ENCODE measurements around the gene AHCY.
"Not testable (repeated sequence)": the region's sequence is repeated elsewhere in the genome, so short reads cannot be mapped to it uniquely, and the experiment has no call there.

Gene AHCY

DNA sequence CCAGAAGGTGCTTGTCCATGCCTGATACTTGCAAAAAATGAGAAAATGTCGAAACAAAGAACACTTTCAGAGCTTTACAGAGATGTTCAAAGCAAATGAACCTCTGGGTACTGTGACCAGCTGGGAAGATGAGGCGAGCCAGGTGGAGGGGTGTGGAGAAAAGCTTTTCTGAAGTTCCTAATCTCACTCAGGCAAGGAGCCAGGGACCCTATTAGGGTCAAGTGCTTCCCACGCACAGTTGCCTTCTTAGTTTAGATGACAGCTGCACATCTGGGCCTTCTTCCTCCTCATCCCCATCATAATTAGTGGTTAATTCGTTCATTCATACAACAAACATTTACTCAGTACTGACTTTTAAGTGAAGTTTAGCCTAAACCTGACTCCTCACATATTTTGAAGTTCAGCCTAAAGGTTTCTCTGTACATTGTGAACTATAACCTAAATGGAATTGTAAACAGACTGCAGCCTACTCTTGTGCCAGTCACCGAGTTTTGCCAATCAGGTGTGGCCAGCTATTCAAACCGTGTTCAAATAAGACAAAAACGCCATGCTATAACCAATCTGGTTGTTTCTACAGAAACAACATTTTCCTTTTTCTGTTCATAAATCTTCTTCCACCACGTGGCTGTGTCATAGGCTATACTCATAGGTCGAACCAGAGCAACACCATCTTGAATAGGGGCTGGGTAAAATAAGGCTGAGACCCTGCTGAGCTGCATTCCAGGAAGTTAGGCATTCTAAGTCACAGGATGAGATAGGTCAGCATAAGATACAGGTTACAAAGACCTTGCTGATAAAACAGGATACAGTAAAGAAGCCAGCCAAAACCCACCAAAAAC is 19.3 kb upstream of the AHCY start:
- no peak for DNase-seq (ENCODE audit: low spot score)

DNA sequence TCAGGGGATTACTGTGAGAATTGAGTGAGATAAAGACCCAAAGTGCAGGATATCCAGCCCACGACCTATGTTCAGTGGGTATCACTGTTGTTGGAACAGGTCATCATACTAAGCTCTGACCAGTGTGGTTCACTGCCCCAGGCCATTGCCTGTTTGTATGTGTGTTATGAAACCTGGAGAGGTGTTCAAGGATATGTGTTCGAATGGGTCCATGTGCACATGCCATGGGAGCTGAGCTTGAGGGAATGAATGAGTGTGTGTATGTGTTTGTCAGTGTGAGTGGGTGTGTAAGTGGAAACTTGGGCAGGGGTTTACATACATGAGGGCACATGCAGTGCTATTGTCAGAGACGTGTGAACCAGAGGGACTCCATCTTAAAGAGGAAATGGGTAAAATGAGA is 17.7 kb upstream of the AHCY start:
- no peak for DNase-seq (ENCODE audit: low spot score)

GRCh38 chr20:34318609-34319443 is 15.7 kb upstream of the AHCY start:
- DNase-seq (ENCODE audit: low spot score): no peak

GRCh38 chr20:34316196-34316814 is 13.2 kb upstream of the AHCY start:
- no peak for DNase-seq (ENCODE audit: low spot score)

DNA sequence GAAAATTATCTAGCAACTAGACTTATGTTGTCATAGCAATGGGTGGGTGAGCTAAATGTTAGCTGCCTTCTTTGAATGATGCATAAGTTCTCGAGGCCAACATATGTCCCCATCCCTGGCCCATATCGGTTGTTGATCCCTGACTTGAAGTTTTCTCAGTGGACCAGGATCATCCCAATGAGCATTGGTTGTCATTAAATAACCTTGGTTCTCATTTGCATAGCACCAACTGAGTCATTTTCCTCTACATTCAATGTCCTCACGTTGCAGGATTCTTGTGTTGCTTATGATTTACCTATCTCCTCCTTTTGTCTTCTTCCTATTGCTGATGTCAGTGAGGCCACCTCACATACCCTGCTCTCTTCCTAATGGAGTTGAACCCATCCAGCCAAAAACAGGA is 12.1 kb upstream of the AHCY start:
- DNase-seq (ENCODE audit: low spot score): no peak

GRCh38 chr20:34312544-34313217 is 9.5 kb upstream of the AHCY start:
- DNase-seq (ENCODE audit: low spot score): peak; percentile 84

DNA sequence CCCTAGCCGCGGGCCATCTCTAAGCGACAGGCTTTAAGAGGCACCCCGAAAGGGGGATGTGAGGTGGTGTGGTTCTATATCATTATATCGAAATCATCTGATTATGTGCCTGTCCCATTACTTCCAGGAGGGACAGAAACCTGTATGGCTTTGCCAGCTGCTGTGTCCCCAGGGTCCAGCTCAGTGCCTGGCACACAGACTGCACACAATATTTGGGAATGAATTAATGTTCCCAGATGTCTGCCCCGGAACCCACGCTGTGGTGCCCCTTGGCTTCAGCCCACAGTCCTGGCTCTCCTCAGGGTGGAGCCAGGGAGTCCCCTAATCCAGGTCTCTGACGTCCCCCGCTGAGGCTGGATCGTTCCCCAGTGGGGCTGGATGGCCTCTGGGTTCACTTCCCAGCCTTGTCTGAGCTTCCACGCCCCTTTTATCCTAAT is 8.9 kb upstream of the AHCY start:
- DNase-seq (ENCODE audit: low spot score): no peak

GRCh38 chr20:34311118-34312023 is 8.2 kb upstream of the AHCY start:
- no peak for DNase-seq (ENCODE audit: low spot score)

DNA sequence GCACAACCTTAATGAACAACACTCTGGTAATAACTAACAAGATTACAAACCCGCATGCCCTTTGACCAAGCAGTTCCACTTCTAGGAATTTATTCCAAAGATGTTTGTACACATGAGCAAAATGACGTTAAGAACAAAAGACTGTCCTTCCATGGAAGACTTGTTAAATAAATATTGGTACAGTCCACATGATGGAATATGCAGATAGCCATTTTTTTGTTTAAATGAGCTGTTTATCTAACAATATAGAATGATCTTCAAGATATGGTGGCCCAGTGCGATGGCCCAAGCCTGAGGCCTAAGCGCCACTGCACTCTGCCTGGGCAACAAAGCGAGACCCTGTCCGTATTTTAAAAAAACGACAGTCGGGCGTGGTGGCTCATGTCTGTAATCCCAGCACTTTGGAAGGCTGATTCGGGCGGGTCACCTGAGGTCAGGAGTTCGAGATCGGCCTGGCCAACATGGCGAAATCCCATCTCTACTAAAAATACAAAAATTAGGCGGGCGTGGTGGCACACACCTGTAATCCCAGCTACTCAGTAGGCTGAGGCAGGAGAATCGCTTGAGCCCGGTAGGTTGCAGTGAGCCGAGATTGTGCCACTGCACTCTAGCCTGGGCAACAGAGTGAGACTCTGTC is 7.4 kb upstream of the AHCY start:
- no peak for DNase-seq (ENCODE audit: low spot score)

GRCh38 chr20:34309691-34310090 is 6.5 kb upstream of the AHCY start:
- DNase-seq (ENCODE audit: low spot score): no peak

DNA sequence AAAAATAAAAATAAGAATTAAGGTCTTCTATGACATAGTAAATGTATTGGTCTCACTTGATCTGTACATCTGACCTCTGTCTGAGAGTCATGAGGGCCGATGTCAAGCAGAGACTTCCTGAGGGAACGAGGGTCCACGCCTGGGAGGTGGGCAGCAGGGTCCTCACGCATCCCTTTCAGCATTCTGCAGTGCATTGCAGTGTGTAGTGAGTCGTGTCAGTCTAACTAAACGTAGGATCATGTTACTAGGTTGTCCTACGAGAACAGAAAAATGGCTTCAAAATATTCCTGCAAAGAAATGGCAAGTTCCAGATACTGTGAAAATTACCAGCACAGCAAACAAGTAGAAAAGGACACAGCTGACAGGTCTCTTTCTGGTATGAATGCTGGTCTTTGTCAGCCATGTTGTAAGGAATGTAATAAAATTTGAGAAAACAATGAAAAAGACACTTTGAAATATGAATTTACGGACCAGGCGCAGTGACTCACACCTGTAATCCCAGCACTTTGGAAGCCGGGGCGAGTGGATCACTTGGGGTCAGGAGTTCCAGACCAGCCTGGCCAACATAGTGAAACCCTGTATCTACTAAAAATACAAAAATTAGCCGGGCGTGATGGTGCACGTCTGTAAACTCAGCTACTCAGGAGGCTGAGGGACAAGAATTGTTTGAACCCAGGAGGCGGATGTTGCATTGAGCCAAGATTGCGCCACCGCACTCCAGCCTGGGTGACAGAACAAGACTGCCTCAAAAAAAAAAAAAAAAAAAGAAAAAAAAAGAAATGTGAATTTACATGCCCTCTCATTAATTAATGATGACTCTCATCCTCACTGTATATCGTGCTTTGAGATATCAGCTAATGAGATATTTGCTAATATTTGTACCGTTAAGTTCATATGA is 2.4 kb upstream of the AHCY start:
- DNase-seq (ENCODE audit: low spot score): no peak

DNA sequence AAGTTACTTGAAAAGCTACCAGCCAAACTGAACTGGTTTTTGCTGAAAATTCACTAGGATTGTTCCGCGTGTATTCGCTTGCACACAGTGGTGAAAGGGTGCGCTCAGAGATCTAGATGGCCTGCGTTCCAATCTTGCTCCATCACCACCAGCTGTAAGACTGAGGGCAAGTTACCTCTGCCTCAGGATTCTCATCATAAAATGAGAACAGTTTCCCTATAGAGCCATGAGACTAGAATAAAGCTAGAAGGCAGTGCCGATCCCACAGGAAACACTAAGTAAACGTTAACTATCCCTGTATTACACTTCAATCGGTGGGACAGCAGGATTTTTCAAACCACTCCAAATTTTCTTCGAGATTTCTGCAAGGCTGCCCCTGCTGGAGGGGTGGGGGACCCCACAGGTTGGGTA is 838 bp downstream of the AHCY start:
- DNase-seq (ENCODE audit: low spot score): no peak

DNA sequence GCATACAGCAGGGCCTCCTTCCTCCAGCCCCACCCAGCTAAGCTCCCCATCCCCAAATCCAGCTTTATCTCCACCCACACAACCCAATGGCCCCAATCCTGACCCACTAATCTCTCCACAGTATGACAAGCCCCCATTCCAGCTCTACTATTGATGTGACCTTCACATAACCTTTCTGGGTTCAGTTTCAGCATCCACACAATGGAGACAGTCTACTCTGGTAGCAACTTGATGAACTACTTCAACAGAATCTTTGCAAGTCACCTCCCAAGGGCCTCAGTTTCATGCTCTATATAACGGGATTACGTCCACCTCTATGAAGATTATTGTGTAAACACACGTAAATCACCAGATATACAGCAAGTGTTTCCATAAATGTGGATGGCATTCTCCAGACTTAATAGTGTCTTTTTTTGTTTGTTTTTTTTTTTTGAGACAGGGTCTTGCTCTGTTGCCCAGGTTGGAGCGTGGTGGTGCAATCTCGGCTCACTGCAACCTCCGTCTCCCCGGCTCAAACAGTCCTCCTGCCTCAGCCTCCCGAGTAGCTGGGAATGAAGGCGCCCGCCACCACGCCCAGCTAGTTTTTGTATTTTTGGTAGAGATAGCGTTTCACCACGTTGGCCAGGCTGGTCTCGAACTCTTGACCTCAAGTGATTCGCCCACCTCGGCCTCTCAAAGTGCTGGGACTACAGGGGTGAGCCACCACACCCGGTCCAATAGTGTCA is 1.4 kb downstream of the AHCY start:
- no peak for DNase-seq (ENCODE audit: low spot score)

GRCh38 chr20:34300809-34301586 is 2.2 kb downstream of the AHCY start:
- DNase-seq (ENCODE audit: low spot score): no peak

DNA sequence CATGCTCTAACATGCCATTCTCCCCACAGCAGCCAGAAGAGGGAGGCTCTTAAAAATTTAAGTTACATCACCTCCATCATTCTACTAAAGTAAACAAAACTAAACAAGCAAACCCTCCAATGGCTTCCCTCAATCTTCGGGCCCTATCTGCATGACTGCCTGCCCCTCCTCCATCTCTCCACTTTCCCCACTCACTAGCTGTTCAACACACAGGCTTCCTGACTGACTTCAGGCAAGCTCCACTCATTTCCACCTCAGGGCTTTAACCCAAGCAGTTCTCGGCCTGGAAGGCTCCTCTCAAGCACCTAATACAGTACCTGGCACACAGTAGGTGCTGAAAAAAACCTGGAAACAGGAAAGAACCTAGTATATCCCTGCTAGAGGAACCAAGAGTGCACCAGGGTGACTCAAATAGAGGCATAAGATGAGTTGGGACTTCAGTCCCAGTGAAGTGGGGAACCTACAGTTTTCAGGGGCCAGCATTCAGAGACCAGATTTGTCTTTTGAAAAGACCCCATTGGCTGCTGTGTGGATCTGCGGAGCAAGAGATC is 2.8 kb downstream of the AHCY start:
- no peak for DNase-seq (ENCODE audit: low spot score)

- DNase-seq (ENCODE audit: low spot score): no peak
These were observed 3.4 kb downstream of the AHCY start for GRCh38 chr20:34299556-34300255.

DNA sequence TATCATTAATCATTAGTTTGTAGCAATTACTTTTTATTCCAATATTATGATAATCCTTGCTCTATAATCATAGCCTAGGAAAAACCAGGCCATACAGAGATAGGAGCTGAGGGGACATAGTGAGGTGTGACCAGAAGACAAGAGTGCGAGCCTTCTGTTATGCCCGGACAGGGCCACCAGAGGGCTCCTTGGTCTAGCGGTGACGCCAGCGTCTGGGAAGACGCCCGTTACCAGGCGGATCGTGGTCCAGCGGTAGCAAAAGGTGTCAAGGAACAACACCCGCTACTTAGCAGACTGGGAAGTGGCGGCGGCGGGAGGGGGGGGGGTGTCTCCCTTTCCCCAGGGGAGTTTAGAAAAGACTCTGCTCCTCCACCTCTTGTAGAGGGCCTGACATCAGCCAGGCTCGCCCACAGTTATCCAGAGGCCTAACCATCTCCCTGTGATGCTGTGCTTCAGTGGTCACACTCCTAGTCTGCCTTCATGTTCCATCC is 4.8 kb downstream of the AHCY start:
- DNase-seq (ENCODE audit: low spot score): not testable (repeated sequence)
